SK-N-SH treated with all-trans-retinoic acid at 6 μM for 48 hours (cell line): Measurements from ENCODE around the gene NBR1.

ENCODE experiments used
- ARNTL ChIP-seq: fragments of 450-650 bp; formaldehyde crosslinking; IDR thresholded peaks from 2 replicates; pipeline ENCODE4 v1.5.0; 2020; ENCODE audit warnings: low read depth, mild to moderate bottlenecking, moderate library complexity, borderline replicate concordance
- CREB5 ChIP-seq: fragments of 250-450 bp; sonication (Bioruptor Pico); IDR thresholded peaks from 2 replicates; pipeline ENCODE4 v1.5.1; 2020; ENCODE audit warnings: low read depth, mild to moderate bottlenecking, moderate library complexity
- CSRNP3 ChIP-seq: fragments of 250-450 bp; sonication (Bioruptor Pico); IDR thresholded peaks from 2 replicates; pipeline ENCODE4 v1.5.1; 2021; ENCODE audit warnings: mild to moderate bottlenecking, moderate library complexity
- ISL1 ChIP-seq: fragments of 250-450 bp; sonication (Bioruptor Pico); IDR thresholded peaks from 2 replicates; pipeline ENCODE4 v2.1.2; 2022; ENCODE audit warnings: mild to moderate bottlenecking, moderate library complexity
- POU6F1 ChIP-seq: fragments of 250-450 bp; sonication (Bioruptor Pico); IDR thresholded peaks from 2 replicates; pipeline ENCODE4 v1.8.0; 2021; ENCODE audit warnings: low read depth, mild to moderate bottlenecking, moderate library complexity, borderline replicate concordance
- RARB ChIP-seq: fragments of 250-450 bp; sonication (Bioruptor Pico); IDR thresholded peaks from 2 replicates; pipeline ENCODE4 v1.8.0; 2021; ENCODE audit warnings: mild to moderate bottlenecking, moderate library complexity
- TOX ChIP-seq: fragments of 250-450 bp; sonication (Bioruptor Pico); IDR thresholded peaks from 2 replicates; pipeline ENCODE4 v1.8.0; 2021; ENCODE audit warnings: mild to moderate bottlenecking, moderate library complexity, borderline replicate concordance
- ZC3H10 ChIP-seq: fragments of 250-450 bp; sonication (Bioruptor Pico); IDR thresholded peaks from 2 replicates; pipeline ENCODE4 v1.5.1; 2021; ENCODE audit warnings: mild to moderate bottlenecking, moderate library complexity
- ZFP30 ChIP-seq: fragments of 450-650 bp; formaldehyde crosslinking; IDR thresholded peaks from 2 replicates; pipeline ENCODE4 v1.5.0; 2022; ENCODE audit warnings: mild to moderate bottlenecking, moderate library complexity
- ZNF70 ChIP-seq: fragments of 450-650 bp; formaldehyde crosslinking; IDR thresholded peaks from 2 replicates; pipeline ENCODE4 v1.5.0; 2020; ENCODE audit warnings: mild to moderate bottlenecking, moderate library complexity
- TF ChIP-seq, protein P1 (sequence below): fragments of 250-450 bp; sonication (Bioruptor Pico); IDR thresholded peaks from 2 replicates; pipeline ENCODE4 v1.8.0; 2020; ENCODE audit warnings: mild to moderate bottlenecking, moderate library complexity, borderline replicate concordance

DNA sequence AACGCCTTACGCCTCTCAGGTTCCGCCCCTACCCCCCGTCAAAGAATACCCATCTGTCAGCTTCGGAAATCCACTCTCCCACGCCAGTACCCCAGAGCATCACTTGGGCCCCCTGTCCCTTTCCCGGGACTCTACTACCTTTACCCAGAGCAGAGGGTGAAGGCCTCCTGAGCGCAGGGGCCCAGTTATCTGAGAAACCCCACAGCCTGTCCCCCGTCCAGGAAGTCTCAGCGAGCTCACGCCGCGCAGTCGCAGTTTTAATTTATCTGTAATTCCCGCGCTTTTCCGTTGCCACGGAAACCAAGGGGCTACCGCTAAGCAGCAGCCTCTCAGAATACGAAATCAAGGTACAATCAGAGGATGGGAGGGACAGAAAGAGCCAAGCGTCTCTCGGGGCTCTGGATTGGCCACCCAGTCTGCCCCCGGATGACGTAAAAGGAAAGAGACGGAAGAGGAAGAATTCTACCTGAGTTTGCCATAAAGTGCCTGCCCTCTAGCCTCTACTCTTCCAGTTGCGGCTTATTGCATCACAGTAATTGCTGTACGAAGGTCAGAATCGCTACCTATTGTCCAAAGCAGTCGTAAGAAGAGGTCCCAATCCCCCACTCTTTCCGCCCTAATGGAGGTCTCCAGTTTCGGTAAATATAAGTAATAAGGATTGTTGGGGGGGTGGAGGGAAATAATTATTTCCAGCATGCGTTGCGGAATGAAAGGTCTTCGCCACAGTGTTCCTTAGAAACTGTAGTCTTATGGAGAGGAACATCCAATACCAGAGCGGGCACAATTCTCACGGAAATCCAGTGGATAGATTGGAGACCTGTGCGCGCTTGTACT lies 45.7 kb upstream of the NBR1 start, which contains the start of gene BRCA1:
- TF ChIP-seq, protein P1, sequence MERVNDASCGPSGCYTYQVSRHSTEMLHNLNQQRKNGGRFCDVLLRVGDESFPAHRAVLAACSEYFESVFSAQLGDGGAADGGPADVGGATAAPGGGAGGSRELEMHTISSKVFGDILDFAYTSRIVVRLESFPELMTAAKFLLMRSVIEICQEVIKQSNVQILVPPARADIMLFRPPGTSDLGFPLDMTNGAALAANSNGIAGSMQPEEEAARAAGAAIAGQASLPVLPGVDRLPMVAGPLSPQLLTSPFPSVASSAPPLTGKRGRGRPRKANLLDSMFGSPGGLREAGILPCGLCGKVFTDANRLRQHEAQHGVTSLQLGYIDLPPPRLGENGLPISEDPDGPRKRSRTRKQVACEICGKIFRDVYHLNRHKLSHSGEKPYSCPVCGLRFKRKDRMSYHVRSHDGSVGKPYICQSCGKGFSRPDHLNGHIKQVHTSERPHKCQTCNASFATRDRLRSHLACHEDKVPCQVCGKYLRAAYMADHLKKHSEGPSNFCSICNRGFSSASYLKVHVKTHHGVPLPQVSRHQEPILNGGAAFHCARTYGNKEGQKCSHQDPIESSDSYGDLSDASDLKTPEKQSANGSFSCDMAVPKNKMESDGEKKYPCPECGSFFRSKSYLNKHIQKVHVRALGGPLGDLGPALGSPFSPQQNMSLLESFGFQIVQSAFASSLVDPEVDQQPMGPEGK (CRISPR knock-in tag): no peak
- no peak for TF ChIP-seq RARB
- TF ChIP-seq CREB5: no peak
- no peak for TF ChIP-seq ARNTL
- TF ChIP-seq ZC3H10 (CRISPR knock-in tag): no peak
- no peak for TF ChIP-seq ZNF70
- TF ChIP-seq CSRNP3 (CRISPR knock-in tag): no peak
- TF ChIP-seq POU6F1 (CRISPR knock-in tag): no peak
- no peak for TF ChIP-seq ISL1 (CRISPR knock-in tag)
- TF ChIP-seq TOX: no peak
- TF ChIP-seq ZFP30 (CRISPR knock-in tag): no peak
